LoVo (cell line): ENCODE measurements around the gene OARD1.
A peak's percentile ranks its signal among the peaks of the same experiment; 100 is the strongest.

Experiments
- DNase-seq: peaks from one replicate; pipeline ENCODE4 v3.0.0-alpha.2; 2016; ENCODE audit warnings: low spot score

Gene OARD1

GRCh38 chr6:41047745-41048732 is 24.1 kb downstream of the OARD1 start:
- no peak for DNase-seq

- no peak for DNase-seq
These were observed 24.9 kb downstream of the OARD1 start for GRCh38 chr6:41047306-41047705.

GRCh38 chr6:41046084-41046483 is 26.1 kb downstream of the OARD1 start:
- DNase-seq, result no peak

GRCh38 chr6:41045664-41046063 is 26.5 kb downstream of the OARD1 start:
- no peak for DNase-seq

- no peak for DNase-seq
These were observed 29.0 kb downstream of the OARD1 start for GRCh38 chr6:41043151-41043550.

- no peak for DNase-seq
These were observed 29.7 kb downstream of the OARD1 start, which contains the start of gene TSPO2 for GRCh38 chr6:41042226-41043055. Gene TSPO2, plus strand, starts transcription at chr6:41042467. Its CDS starts 519 bp downstream, at chr6:41042986.

GRCh38 chr6:41040940-41041536 is 31.1 kb downstream of the OARD1 start:
- peak; percentile 14 for DNase-seq

GRCh38 chr6:41040101-41040939 is 31.8 kb downstream of the OARD1 start:
- DNase-seq, result peak; percentile 62

GRCh38 chr6:41039060-41039998 is 32.8 kb downstream of the OARD1 start, which contains the start of gene UNC5CL:
Gene UNC5CL, minus strand, starts transcription at chr6:41039221. Its CDS starts 4,147 bp downstream, at chr6:41035074.
- peak; percentile 38 for DNase-seq

GRCh38 chr6:41038205-41038604 is 34.0 kb downstream of the OARD1 start:
- DNase-seq, result no peak

GRCh38 chr6:41037107-41037900 is 34.9 kb downstream of the OARD1 start:
- no peak for DNase-seq

- no peak for DNase-seq
These were observed 35.6 kb downstream of the OARD1 start for GRCh38 chr6:41036601-41037000.

GRCh38 chr6:41036186-41036585 is 36.0 kb downstream of the OARD1 start:
- peak; percentile 12 for DNase-seq

- DNase-seq, result no peak
These were observed 38.4 kb downstream of the OARD1 start for GRCh38 chr6:41033776-41034175.

- no peak for DNase-seq
These were observed 39.3 kb downstream of the OARD1 start for GRCh38 chr6:41032830-41033229.

GRCh38 chr6:41028561-41029412 is 43.4 kb downstream of the OARD1 start:
- no peak for DNase-seq

- DNase-seq, result peak; percentile 74
These were observed 44.2 kb downstream of the OARD1 start for GRCh38 chr6:41027799-41028560.
